SHP77 treated with DMSO at 0.1 percent for 48 hours (cell line): Measurements from ENCODE around the gene ANKRD11.
A peak's percentile ranks its signal among the peaks of the same experiment; 100 is the strongest.
"Not testable (repeated sequence)": the region's sequence is repeated elsewhere in the genome, so short reads cannot be mapped to it uniquely, and the experiment has no call there.

Experiments used
- DNase-seq: peaks from one replicate; lab custom pipeline; 2025; lab: John Stamatoyannopoulos, UW

ANKRD11 gene

DNA sequence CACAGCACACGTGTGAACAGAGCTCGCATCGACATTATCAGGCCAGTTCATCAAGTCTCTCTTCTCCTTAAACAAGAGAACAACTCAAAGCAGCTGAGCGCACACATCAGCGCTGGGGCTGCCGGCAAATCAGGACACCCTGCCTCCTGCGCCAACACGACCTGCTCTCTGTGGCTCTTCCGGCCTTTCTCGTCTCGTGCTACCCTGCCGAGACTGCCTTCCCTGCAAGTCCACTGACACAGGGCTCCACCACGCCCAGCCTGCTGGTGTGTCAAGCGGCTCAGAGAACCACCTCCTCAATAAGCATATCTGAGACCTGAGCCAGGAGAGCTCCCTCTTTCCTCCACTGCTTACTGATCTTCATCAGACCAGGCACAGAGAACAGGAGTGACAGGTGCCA lies 176.0 kb downstream of the ANKRD11 start:
- no peak for DNase-seq

DNA sequence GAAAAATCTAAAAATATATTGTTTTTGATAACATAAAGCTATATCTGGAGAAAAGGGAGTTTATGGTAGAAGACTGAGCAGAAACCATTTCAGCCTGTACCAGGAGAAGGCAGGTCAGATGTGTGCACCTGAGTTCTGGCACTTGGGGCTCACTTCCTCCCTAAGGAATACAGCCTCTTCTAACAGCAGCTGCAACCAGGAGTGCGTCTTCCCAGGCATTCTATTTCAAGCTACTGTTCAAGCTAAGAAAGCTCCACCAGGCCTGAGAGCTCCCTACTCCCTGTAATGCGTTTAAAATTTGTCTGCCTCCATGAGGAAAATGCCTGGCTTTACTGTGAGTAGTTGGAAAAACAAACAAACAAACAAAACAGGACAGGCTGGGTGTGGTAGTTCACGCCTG lies 176.8 kb downstream of the ANKRD11 start:
- no peak for DNase-seq

DNA sequence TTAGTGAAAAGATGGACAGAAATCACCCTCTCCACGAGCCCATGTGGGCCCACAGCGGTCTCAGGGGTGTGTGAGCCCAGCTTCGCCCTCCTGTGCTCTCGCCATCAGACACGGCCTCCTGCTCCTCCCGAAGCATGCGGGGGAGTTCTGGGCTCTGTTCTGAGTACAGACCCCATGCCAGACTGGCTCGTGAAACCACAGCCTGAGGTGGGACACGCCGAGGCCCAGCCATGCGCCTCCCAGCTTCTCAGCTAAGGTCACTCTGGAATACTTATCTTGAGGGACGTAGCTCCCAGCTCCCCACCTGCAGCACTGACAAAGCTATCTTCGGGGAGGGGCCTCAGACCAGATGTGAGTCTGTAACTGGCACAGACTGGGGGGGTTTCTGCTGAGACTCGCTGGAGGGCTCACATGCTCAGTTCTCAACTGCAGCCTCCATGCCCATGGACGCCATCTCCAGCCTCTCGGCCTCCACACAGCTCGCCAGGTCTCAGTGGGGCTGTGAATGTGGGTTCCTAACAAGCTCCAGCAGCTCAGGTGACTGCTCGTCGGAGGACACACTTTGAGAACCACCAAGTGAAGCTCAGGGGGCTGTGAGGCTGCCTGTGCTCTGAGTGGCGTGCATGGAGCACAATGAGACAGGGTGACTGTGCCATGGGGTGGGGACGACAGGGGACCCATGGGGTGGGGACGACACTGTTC lies 177.6 kb downstream of the ANKRD11 start:
- no peak for DNase-seq

DNA sequence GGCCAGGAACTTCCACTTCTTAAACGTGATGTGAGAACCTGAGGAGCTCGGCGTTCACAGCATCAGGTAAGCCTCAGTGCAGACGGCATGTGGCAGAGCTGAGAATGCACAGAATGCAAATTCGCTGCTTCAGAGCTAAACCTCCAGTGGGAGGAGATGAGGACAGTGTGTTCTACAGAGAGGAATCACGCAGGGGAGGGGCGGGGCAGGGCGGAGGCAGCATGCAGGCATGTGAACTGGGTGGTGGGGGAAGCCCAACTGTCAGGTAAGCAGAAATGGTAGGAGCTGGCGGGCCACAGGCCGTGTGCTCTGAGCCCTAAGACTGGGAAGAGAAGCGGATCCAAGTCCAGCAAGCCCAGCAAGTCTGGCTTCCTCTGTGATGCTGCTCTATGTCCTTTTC lies 178.2 kb downstream of the ANKRD11 start:
- no peak for DNase-seq

DNA sequence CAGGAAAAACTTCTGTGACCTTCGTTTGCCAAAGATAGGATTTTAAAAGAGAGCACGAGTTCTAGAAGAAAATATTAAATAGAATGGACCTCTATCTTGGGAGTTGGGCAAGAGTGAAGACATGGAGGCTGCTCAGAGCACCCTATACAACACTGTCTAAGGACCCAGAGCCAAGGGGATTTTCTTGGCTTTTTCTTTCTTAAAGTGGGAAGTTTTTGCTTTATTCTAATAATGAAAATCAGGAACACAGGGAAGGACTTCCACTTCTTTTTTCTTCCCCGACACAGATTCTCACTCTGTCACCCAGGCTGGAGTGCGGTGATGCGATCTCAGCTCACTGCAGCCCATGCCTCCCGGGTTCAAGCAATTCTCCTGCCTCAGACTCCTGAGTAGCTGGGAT lies 178.7 kb downstream of the ANKRD11 start:
- no peak for DNase-seq

DNA sequence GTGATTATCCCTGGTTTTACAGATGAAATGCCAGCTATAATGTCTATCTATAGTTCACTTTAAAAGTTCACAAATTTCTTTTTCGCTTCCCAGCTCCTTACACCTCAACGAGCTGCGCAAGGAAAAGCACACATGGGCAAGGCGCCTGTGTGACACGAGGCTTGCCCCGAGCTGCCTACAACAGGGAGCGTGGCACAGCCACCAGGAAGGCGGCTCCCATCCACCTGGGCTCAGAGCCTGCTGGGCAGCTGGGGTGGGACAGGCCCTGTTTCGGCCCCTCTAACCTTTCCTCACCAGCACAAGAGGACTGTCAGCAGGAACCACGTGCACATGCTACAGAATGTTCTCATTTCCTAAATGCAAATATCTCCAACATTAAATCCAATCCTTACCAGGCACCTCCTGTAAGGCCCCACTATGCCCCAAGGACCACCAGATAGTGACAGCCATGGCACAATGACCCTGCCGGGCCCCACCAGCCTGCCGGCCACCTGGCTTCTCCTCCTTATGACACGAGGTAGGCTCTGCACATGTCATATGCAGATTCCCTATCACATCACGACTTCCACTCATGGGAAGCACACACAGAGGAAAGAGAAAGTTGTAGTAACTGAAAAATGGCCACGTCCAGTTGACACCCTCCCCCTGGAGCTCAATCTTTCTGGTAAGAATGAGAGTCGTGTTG lies 180.8 kb downstream of the ANKRD11 start:
- DNase-seq, result no peak

DNA sequence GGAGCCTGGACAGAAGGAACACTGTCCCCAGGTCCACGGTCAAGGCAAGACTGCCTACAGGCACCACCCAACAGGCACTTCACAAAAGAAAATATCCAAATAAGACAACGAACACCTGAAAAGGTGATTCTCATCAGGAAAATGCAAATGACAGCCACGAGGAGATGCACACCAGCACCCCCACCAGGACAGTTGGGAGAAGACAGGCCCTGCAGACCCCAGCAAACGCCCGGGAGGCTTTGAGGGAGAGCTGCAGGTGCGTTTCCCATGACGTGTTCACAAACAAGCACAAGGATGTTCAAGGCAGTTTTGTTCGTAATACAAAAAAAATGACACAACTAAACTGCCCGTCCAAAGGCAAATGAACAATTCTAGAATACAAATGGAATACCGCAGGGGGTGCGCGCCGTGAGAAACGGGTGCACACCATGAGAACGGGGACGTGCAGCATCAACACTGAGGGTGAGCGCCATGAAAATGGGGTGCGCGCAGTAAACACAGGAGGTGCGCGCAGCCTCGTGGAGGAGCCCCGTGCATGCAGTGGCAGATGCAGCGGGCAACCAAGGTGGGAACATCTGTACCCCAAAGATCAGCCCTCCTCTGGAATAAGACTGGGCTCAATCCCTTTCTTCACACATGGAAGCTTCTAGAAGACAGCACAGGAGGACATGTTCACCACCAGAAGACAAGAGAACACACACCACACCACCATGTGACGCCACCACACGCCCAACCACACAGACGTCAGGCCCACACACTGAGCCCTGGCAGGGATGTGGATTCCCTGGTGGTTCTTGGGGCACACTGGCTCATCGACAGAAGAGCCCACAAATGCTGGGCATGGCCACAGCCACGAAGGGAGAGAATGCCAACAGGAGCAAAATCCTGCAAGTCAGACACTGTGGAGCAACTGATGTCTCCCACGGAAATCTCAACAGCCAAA lies 181.7 kb downstream of the ANKRD11 start:
- DNase-seq, result peak; percentile 18

DNA sequence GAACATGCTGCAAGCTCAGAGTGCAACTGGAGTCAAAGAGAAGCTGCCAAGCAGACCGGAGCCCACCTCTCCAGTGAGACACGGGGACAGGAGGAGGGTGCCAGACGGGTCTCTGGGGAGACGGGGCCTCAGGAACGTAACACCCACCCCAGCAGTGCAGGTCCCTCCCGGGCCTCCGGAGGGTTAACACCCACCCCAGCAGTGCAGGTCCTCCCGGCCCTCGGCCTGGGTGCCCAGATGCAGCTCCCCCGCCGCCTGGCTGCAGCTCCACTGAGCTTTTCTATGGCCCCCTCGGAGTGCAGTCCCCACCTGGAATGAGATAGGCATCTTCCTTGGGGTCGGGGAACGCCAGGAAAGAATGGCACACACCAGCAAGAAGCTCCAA lies 182.9 kb downstream of the ANKRD11 start:
- DNase-seq, result no peak

DNA sequence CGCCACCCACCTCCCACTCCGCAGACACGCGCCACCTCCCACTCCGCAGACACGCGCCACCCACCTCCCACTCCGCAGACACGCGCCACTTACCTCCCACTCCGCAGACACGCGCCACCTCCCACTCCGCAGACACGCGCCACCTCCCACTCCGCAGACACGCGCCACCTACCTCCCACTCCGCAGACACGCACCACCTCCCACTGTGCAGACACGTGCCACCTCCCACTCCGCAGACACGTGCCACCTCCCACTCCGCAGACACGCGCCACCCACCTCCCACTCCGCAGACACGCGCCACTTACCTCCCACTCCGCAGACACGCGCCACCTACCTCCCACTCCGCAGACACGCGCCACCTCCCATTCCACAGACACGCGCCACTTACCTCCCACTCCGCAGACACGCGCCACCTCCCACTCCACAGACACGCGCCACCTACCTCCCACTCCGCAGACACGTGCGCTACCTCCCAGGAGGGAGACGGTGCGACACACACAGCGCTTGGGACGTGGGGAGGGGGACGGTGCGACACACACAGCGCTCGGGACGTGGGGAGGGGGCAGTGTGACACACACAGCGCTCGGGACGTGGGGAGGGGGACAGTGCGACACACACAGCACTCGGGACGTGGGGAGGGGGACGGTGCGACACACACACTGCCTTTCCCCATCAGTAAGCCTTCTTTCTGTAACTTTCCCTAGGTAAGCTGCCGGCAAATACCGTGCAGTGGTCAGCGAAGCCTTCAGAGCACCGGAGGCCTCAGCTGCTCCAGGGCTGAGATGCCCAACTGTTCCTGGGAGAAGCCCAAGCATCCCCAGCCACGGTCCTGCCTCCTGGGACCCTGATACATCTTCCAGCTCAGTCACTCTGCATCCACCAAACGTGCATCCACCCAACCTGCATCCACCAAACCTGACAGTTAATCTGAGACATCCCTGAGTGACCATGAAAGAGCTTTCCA lies 183.6 kb downstream of the ANKRD11 start:
- not testable (repeated sequence) for DNase-seq

DNA sequence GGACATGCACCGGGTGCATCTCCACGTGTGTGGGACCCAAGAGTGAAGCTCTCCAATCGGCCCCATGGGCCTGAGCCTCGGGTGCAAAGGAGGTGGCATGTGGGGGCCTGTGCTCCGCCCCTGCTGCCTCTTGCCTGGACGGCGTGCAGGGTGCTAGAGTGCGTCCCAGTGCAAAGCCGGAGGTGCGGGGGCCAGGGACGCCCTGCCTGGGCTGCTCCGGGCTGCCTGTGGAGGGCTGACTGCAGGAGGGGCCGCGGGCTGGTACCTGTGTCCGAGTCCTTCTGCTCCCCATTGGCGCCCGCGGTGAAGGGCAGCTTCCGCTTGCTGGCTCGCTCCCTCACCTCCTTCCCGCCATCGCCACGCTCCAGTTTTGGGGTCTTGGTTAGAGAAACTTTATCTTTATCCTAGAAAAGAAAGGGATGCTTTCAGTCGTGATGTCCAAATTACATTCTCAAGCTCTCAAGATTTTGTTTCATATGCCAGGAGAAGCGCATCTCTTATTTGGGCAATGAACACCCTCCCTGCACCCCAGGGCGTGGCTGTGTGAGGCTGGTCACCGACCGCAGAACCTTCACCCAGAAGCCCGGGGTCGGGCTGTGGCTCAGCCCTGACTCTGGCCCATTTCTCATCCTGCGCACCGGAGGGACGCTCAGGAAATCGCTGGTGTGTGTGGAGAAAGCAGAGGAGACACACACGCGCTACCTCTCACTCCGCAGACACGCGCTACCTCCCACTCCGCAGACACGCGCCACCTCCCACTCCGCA lies 185.2 kb downstream of the ANKRD11 start:
- DNase-seq, result no peak

DNA sequence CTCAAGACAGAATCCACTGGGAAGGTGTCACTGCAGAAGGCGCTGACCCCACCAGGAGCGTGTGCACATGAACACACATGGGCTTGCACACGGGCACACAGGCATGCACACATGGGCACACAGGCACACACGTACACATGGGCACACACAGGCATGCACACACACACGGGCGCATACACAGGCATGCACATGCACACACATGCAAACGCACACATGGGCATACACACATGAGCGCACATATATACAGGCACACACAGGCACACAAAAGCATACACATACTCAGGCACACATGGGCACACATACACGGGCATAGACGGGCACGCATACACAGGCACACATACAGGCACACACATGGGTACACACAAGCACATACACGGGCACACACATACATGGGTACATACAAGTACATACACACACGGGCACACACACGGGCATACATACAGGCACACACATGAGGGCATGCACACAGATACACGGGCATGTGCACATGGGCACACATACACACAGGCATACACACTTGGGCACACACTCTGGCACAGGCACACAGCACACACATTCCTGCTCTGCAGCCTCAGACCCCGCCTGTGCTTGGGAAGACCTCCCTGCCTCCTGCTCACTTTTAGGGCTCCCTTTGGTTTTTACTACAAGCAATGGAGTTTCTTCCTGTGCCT lies 186.0 kb downstream of the ANKRD11 start:
- no peak for DNase-seq

DNA sequence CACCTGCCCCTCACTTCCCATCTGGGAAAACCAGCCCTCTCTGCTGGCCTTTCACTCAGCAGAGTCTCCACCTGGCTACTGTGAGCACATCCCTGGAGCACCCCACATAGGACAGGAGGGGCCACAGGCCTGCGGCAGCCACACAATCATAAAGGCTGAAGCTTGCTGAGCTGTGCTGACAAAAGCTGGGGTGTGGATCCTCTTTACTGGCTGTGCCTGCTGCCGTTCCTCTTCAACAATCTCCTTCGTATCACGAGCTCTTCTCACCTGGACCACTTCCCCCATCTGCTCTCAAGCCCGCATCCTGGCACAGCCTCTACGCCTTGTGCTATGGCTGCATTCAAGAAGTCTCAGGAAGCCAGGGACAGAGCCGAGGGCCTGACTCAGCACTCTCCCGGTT lies 186.7 kb downstream of the ANKRD11 start:
- DNase-seq, result no peak

DNA sequence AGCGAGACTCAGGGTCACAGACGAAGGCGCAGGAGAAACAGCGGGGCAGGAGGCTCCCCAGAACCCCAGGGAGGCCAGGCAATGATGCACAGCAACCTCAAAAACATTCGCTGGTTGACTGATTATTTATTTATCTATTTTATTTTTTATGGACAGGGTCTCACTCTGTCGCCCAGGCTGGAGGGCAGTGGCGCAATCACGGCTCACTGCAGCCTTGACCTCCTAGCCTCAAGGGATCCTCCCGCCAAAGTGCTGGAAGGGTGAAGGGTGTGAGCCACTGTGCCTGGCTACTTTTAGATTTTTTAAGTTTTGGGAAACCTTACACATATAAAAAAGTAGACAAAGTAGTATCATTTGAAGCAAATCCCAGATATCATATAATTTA lies 189.4 kb downstream of the ANKRD11 start:
- no peak for DNase-seq

DNA sequence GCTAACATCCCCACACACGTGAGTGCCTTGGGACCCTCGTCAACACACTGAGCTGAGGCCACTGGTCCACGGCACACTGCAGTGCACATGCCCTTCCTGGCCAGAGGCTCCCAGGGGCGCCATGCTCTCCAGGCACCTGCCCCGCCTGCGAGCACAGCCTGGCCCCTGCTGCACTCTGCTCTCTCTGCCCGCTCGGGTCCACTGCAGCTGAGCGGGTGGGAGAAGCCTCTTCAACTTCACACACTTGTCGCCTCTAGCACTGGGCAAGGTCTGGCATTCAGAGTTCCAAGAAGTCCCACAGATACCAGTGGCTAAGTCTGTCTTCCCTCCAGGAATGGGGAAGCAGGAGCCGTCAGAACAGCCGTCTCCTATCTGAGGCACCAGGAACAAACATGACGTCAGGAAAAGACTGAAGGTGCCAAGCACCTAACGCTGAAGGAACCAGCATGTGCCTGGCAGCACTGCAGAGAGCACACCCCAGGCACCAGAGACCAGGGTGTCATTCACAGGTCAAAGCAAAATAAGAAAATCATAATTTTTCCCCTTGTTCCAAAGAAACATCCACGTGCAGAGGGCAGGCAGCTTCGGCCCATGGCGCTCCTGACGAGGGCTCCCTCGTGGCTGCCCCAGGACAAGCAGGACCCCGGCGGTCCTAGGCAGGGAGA lies 189.9 kb downstream of the ANKRD11 start:
- DNase-seq, result no peak

DNA sequence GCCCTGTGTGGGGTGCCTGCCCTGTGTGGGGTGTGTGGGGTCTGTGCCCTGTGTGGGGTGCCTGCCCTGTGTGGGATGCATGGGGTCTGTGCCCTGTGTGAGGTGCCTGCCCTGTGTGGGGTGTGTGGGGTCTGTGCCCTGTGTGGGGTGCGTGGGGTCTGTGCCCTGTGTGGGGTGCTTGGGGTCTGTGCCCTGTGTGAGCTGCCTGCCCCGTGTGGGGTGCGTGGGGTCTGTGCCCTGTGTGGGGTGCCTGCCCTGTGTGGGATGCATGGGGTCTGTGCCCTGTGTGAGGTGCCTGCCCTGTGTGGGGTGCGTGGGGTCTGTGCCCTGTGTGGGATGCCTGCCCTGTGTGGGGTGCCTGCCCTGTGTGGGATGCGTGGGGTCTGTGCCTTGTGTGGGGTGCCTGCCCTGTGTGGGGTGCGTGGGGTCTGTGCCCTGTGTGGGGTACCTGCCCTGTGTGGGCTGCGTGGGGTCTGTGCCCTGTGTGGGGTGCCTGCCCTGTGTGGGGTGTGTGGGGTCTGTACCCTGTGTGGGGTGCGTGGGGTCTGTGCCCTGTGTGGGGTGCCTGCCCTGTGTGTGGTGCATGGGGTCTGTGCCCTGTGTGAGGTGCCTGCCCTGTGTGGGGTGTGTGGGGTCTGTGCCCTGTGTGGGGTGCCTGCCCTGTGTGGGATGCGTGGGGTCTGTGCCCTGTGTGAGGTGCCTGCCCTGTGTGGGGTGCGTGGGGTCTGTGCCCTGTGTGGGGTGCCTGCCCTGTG lies 190.8 kb downstream of the ANKRD11 start:
- DNase-seq, result not testable (repeated sequence)

DNA sequence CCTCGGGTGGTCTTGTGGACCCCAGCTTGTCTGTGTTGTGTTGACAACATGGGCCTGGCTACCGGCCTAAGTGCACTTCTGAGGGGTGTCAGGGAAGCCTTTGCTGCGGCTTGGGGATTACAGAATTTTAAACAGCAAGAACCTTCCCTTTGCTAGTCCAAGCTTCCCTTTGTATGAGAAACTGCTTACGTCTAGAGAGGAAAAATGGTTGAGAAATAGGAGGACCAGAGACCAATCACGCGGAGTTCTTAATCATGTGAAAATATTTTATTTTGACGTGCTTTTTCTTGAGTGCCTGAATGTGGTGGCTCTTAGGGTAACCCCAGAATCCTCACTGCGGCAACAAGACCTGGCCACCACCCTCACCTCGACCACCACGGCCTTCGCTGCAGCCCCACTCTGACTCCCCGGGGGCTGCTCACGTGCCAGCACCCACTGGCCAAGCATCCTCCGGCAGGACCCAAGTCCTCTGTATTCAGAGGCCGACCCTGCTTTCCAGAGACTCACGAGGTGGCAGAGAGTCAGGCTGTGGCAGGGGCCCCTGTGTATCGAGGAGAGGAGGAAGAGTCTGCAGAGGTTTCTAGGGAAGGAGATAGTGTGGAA lies 191.6 kb downstream of the ANKRD11 start:
- DNase-seq, result no peak

DNA sequence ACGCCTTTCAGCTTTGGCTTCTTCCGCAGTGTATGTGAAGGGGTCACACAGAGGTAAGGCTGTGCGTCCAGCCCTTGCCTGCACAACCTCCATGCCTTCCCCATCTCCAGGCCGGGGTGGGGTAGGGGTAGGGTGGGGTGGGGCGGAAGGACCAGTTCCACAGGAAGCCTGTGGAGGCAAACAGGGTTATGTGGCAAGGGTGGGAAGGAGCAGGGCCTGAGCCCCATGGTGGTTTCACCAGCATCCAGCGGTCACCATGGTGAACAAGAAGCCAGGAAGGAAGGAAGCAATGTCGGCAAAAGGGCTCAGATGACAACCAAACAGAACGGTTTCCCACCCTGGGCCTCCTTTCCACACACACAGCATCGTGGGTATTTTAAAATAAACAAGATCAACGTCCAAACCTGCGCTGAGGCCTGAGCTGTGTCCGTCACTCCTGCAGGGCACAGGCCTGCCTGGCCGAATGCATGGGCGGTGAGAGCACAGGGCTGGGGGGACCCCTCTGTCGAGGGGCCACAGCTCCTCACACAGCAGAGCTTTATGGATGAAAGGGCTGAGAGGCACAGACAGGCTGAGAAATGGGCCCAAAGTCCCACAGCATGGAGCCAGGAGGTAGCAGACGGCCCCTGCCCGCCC lies 192.3 kb downstream of the ANKRD11 start:
- no peak for DNase-seq
